LNCaP clone FGC (cell line): Measurements from ENCODE around the gene AIFM3.

Experiments used
- DNase-seq: peaks from one replicate; pipeline ENCODE4 v3.0.0-alpha.2; 2011; ENCODE audit warnings: low read depth
- H3K4me3 ChIP-seq: 2 replicates; pipeline ENCODE4 v1.5.1; 2011; ENCODE audit warnings: mild to moderate bottlenecking, low read depth, low read length, control low read depth
- TF ChIP-seq, protein P1 (sequence below): IDR thresholded peaks from 2 replicates; pipeline ENCODE4 v1.5.1; 2012; ENCODE audit warnings: mild to moderate bottlenecking; ENCODE audit not compliant: control insufficient read depth, insufficient read depth; ENCODE audit errors: extremely low read depth

The AIFM3 gene

GRCh38 chr22:21014726-21015465, 47.8 kb downstream of the AIFM3 start, which contains the start of gene P2RX6:
P2RX6 (plus strand) TSS chr22:21015165; CDS start chr22:21015175, 10 bp downstream.
- H3K4me3 ChIP-seq, result peak within 1 kb of the TSS; percentile 4; the same call in 1 of the 2 replicates
- TF ChIP-seq, protein P1, sequence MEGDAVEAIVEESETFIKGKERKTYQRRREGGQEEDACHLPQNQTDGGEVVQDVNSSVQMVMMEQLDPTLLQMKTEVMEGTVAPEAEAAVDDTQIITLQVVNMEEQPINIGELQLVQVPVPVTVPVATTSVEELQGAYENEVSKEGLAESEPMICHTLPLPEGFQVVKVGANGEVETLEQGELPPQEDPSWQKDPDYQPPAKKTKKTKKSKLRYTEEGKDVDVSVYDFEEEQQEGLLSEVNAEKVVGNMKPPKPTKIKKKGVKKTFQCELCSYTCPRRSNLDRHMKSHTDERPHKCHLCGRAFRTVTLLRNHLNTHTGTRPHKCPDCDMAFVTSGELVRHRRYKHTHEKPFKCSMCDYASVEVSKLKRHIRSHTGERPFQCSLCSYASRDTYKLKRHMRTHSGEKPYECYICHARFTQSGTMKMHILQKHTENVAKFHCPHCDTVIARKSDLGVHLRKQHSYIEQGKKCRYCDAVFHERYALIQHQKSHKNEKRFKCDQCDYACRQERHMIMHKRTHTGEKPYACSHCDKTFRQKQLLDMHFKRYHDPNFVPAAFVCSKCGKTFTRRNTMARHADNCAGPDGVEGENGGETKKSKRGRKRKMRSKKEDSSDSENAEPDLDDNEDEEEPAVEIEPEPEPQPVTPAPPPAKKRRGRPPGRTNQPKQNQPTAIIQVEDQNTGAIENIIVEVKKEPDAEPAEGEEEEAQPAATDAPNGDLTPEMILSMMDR, result no peak
- no peak for DNase-seq

DNA sequence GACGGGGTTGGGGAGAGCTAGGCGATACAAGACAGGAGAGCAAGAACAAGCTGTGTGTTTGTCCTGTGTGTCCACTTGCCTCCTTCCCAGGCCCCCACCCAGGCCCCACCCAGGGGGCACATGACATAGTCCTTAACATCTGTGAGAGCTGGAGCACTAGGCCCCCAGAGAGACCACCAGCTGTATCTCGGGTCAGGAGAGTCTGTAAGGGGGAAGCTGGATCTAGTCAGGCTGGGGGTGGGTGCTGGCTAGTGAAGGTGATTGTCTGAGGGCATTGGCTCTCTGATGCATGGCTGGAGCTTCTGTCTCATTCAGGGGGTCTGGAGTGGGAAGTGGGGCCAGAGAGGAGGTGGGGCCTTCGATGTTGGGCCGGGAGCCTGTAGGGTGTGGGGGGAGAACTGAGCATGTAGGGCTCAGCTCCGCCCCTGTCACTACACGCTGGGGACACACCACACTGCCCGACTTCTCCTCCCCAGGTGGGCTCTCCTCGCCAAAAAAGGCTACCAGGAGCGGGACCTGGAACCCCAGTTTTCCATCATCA, 48.5 kb downstream of the AIFM3 start:
- DNase-seq, result no peak
- TF ChIP-seq, protein P1, result no peak
- H3K4me3 ChIP-seq, result no peak overlapping the region

DNA sequence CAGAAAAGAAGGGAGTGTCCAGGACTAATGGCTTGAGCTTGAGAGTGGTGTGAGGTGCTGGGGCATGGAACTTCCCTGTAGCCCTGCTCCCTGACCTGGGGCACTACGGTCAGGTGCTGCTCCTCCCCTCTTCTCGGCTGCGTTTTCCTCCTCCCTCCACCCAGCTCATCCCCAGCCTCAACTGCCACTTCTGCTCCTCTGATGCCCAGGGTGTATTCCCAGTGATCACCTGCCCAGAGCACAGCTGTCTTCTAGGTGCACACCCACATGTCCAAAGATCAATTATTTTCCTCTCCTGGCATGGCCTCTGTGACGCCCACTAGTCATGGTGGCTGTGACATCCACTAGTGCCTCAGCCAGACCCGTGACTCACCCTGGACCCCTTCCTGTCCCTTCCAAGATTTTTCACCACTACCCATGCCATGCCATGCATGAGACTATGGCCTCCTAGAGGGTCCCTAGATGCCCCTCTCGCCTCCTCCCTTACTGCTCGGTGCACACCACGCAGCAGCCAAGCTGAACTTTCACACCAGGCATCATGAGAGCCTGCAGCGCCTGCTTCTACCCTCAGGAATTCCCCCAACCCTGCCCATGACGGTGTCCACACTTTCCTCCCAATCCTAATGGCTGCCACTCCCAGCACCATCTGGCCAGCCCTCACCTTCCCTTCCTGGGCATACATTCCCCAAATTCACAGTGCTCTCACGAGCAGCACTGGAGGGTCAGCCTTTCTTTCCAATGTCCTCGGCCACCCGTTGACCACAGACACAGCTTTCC, 49.8 kb downstream of the AIFM3 start:
- DNase-seq, result no peak
- TF ChIP-seq, protein P1, result no peak

DNA sequence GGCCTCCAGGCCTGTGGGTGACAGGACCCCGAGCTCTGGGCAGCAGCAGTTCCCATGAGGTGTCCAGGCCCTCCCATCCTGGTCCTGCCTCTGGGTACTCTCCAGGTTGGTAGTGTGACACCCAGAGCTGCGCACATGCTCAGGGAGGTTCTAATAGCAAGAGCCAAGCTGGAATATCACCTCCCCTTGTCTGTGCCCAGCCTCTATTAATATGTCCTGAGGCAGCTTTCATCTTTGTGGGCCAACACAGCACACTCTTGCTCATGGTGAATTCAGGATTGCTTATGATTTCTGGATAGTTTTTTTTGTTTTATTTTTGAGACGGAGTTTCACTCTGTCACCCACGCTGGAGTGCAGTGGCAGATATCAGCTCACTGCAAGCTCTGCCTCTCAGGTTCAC, 51.3 kb downstream of the AIFM3 start:
- no peak overlapping the region for H3K4me3 ChIP-seq
- TF ChIP-seq, protein P1, result no peak
- no peak for DNase-seq

More for the DNA sequence above, 49.8 kb downstream of the AIFM3 start:
- H3K4me3 ChIP-seq, result no peak overlapping the region

DNA sequence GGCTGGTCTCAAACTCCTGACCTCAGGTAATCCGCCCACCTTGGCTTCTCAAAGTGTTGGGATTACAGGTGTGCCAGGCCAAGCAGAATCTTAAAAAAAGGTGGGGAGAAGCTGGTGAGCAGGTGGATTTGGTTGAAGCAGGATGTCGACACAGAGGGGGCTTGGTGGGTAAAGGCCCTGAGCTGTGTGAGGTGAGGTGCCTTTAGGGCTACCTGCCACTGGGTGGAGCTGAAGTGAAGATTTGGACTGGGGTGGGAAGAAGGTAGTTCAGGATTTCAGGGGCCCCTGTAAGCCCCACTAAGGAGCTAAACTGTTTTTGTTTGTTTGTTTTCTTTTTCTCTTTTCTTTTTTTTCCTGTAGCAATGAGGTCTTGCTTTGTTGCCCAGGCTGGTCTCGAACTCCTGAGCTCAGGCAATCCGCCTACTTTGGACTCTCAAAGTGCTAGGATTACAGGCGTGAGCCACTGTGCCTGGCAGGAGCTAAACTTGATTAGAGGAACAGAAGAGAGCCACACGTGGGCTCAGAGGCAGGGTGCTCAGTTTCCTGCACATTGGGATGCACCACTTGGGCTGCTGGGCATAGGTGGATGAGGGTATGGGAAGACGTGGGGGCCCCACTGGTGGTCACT, 53.9 kb downstream of the AIFM3 start:
- no peak overlapping the region for H3K4me3 ChIP-seq
- TF ChIP-seq, protein P1, result peak; percentile 41; the same call in 1 of the 2 replicates
- DNase-seq, result no peak

- H3K4me3 ChIP-seq, result no peak overlapping the region
- no peak for DNase-seq
- TF ChIP-seq, protein P1, result no peak
Observed at GRCh38 chr22:21022507-21022906, 55.5 kb downstream of the AIFM3 start.
